K562 (cell line): ENCODE measurements around the gene ZBTB42. TPM values are rescaled to one million over a fixed set of nuclear protein-coding genes. Genes with fewer than 3 reads are reported as not detected.

Source experiments
- POU5F1 ChIP-seq: fragments of 150-350 bp; IDR thresholded peaks from 2 replicates; pipeline ENCODE4 v1.6.1; 2014; ENCODE audit warnings: borderline replicate concordance, low read length, low read depth, mild to moderate bottlenecking; ENCODE audit not compliant: partially characterized antibody
- RAD21 ChIP-seq, 2 experiments: fragments of 250-450 bp in 1 of 2; fragments of 450-650 bp in 1 of 2; sonication (Bioruptor Pico) in 1 of 2; formaldehyde crosslinking in 1 of 2; IDR thresholded peaks in 1 of 2; conservative IDR thresholded peaks in 1 of 2; 2 replicates each; pipeline versions ENCODE4 v1.4.0 to v1.8.0; 2020 to 2022; ENCODE audit warnings: mild to moderate bottlenecking in 2 of 2, moderate library complexity in 1 of 2
- RBBP5 ChIP-seq: fragments of 200-600 bp; sonication (generic); IDR thresholded peaks from 2 replicates; pipeline ENCODE4 v1.6.1; 2012; ENCODE audit warnings: borderline replicate concordance, mild to moderate bottlenecking, low read length, control low read depth, inconsistent platforms; ENCODE audit not compliant: insufficient read depth, poor library complexity, severe bottlenecking
- TRIM24 ChIP-seq, 2 experiments: fragments of 450-650 bp; IDR thresholded peaks; 2 replicates each; pipeline ENCODE4 v1.6.1; 2016
- TRIM25 ChIP-seq: fragments of 450-650 bp; IDR thresholded peaks from 2 replicates; pipeline ENCODE4 v1.7.0; 2016; ENCODE audit warnings: borderline replicate concordance
- ZNF785 ChIP-seq: fragments of 250-450 bp; sonication (Bioruptor Pico); IDR thresholded peaks from 2 replicates; pipeline ENCODE4 v1.4.0; 2020; ENCODE audit warnings: mild to moderate bottlenecking
- polyA plus RNA-seq, 8 experiments: library from polyadenylated mRNA; depleted of rRNA in 4 of 8; stranded (reverse) in 5 of 8; unstranded in 3 of 8; fragments of >200 nt; fragmentation: Nextera tagmentation in 2 of 8; fragmentation: Illumina TruSeq in 1 of 8; extraction: Ambion mirVana in 2 of 8; extraction: Trizol in 1 of 8; gene quantifications; 2 replicates each; pipeline versions ENCODE4 v1.2.1 to v1.2.3, GENCODE V29; 2011 to 2014; ENCODE audit warnings: inconsistent platforms in 1 of 8, missing spikeins in 1 of 8
- total RNA-seq, 7 experiments: library from RNA; depleted of rRNA in 6 of 7; stranded (reverse); fragments of >200 nt in 6 of 7; fragmentation: Illumina TruSeq in 2 of 7; extraction: Trizol in 2 of 7; gene quantifications; 2 replicates each; pipeline versions ENCODE4 v1.2.1 to v1.2.3, GENCODE V29; 2011 to 2021; ENCODE audit warnings: low replicate concordance in 1 of 7
- TF ChIP-seq, protein P1 (sequence below): sonication (generic); formaldehyde crosslinking; IDR thresholded peaks from 2 replicates; pipeline ENCODE4 v1.8.1; 2023; ENCODE audit warnings: mild to moderate bottlenecking, missing genetic modification reagents
- TF ChIP-seq, protein P2 (sequence below): fragments of 250-450 bp; sonication (Bioruptor Pico); IDR thresholded peaks from 2 replicates; pipeline ENCODE4 v1.6.1; 2021; ENCODE audit warnings: mild to moderate bottlenecking

The ZBTB42 gene
- total and polyA plus RNA-seq, 9 of the 15 experiments (the other 6 are each of a cell fraction or from before 2014, with no cell fraction given): 0.03 to 8.5 (median 2.4) TPM

DNA sequence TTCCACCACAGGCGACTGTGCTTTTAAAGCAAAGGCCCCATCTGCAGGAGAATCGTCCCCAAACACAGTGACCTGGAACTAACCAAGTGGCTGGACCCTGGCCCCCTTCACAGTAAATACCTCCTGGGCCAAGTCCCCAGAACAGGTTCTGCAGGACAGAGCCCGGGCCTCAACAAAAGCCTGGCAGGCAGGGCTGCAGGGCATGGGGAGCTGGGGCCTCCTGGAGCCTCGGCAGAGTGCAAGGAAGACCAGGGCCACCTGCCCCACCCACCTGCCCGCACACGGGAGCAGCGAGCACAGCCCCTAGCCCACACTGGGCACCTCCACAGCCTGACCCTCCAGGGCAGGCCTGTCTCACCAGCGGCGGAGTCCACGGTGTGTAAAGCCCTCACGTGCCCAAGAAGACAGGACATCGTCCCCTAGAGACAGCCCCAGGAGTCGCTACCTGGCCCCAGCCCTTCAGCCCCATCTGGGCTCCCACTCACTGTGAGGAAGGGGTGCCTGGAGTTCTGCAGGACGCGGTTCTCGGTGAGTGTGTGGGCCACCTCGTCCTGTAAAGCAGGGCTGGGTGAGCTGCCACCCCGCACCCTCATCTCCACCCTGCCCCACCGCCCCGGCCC is 26.3 kb upstream of the ZBTB42 start (continued):
- TF ChIP-seq, protein P1, sequence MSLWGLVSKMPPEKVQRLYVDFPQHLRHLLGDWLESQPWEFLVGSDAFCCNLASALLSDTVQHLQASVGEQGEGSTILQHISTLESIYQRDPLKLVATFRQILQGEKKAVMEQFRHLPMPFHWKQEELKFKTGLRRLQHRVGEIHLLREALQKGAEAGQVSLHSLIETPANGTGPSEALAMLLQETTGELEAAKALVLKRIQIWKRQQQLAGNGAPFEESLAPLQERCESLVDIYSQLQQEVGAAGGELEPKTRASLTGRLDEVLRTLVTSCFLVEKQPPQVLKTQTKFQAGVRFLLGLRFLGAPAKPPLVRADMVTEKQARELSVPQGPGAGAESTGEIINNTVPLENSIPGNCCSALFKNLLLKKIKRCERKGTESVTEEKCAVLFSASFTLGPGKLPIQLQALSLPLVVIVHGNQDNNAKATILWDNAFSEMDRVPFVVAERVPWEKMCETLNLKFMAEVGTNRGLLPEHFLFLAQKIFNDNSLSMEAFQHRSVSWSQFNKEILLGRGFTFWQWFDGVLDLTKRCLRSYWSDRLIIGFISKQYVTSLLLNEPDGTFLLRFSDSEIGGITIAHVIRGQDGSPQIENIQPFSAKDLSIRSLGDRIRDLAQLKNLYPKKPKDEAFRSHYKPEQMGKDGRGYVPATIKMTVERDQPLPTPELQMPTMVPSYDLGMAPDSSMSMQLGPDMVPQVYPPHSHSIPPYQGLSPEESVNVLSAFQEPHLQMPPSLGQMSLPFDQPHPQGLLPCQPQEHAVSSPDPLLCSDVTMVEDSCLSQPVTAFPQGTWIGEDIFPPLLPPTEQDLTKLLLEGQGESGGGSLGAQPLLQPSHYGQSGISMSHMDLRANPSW (CRISPR knock-in tag): no peak
- TF ChIP-seq RBBP5 (no peak), RAD21 (CRISPR knock-in tag; conservative IDR thresholded peaks at IDR 0.05 in 1 of 2, IDR thresholded peaks at IDR 0.05 in 1 of 2) (no peak), TRIM24 (IDR thresholded peaks at IDR 0.05) (no peak), POU5F1 (no peak), TRIM25 (no peak), ZNF785 (CRISPR knock-in tag) (no peak)
- TF ChIP-seq, protein P2, sequence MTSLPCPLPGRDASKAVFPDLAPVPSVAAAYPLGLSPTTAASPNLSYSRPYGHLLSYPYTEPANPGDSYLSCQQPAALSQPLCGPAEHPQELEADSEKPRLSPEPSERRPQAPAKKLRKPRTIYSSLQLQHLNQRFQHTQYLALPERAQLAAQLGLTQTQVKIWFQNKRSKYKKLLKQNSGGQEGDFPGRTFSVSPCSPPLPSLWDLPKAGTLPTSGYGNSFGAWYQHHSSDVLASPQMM (CRISPR knock-in tag): no peak
